GM23338 (cell line): ENCODE measurements around the gene SIRPB2. TPM values are rescaled to one million over a fixed set of nuclear protein-coding genes. Genes with fewer than 3 reads are reported as not detected.

Experiments
- ATAC-seq: fragments of 200-7000 bp; cut with Tn5 transposase; 3 replicates; pipeline ENCODE4 v1.9.1; 2020
- DNase-seq: peaks from one replicate; pipeline ENCODE4 v3.0.0-alpha.2; 2015; ENCODE audit warnings: low spot score
- H2AFZ ChIP-seq: fragments of 200-600 bp; sonication (generic); 2 replicates; pipeline ENCODE4 v1.8.0; 2016; ENCODE audit warnings: antibody characterized with exemption, mild to moderate bottlenecking, moderate library complexity
- H3F3A ChIP-seq: fragments of 200-600 bp; sonication (generic); replicated peaks from 2 replicates; pipeline ENCODE4 v1.8.0; 2017; ENCODE audit warnings: antibody characterized with exemption, mixed run types, low read depth
- H3K27ac ChIP-seq: fragments of 200-600 bp; sonication (generic); 2 replicates; pipeline ENCODE4 v1.6.1; 2016; ENCODE audit warnings: low read depth
- H3K27me3 ChIP-seq: fragments of 200-600 bp; sonication (generic); 2 replicates; pipeline ENCODE4 v1.8.0; 2016; ENCODE audit warnings: mild to moderate bottlenecking, mixed run types, moderate library complexity; ENCODE audit not compliant: insufficient read depth
- H3K36me3 ChIP-seq: fragments of 200-600 bp; sonication (generic); 2 replicates; pipeline ENCODE4 v1.8.0; 2016; ENCODE audit warnings: mild to moderate bottlenecking; ENCODE audit not compliant: insufficient read depth
- H3K4me1 ChIP-seq: fragments of 200-600 bp; sonication (generic); 2 replicates; pipeline ENCODE4 v1.8.0; 2016; ENCODE audit warnings: mild to moderate bottlenecking, moderate library complexity; ENCODE audit not compliant: insufficient read depth
- H3K4me2 ChIP-seq: fragments of 200-600 bp; sonication (generic); 2 replicates; pipeline ENCODE4 v1.7.1; 2017; ENCODE audit warnings: mixed run types
- H3K4me3 ChIP-seq: fragments of 200-600 bp; sonication (generic); 2 replicates; pipeline ENCODE4 v1.6.1; 2016; ENCODE audit warnings: mixed run types
- H3K79me2 ChIP-seq: fragments of 200-600 bp; sonication (generic); replicated peaks from 2 replicates; pipeline ENCODE4 v1.8.0; 2017; ENCODE audit warnings: mild to moderate bottlenecking; ENCODE audit not compliant: insufficient read depth
- H3K9me2 ChIP-seq: fragments of 200-600 bp; sonication (generic); 2 replicates; pipeline ENCODE4 v1.8.0; 2017; ENCODE audit not compliant: insufficient read depth
- H4K20me1 ChIP-seq: fragments of 200-600 bp; sonication (generic); replicated peaks from 2 replicates; pipeline ENCODE4 v1.8.0; 2017; ENCODE audit warnings: mild to moderate bottlenecking; ENCODE audit not compliant: insufficient read depth
- H3K27ac Mint-ChIP-seq: 2 replicates; pipeline ENCODE4 v1.8.0; 2020; ENCODE audit warnings: inconsistent platforms, mild to moderate bottlenecking, moderate library complexity, mixed read lengths
- H3K27me3 Mint-ChIP-seq: 3 replicates; pipeline ENCODE4 v1.8.0; 2022; ENCODE audit warnings: low read depth, mild to moderate bottlenecking, moderate library complexity, mixed read lengths, inconsistent platforms; ENCODE audit not compliant: insufficient read depth, poor library complexity
- H3K36me3 Mint-ChIP-seq: 3 replicates; pipeline ENCODE4 v1.8.0; 2021; ENCODE audit warnings: low read depth, mild to moderate bottlenecking, inconsistent platforms, moderate library complexity, mixed read lengths
- H3K4me1 Mint-ChIP-seq: 3 replicates; pipeline ENCODE4 v1.8.0; 2020; ENCODE audit warnings: mild to moderate bottlenecking, inconsistent platforms, mixed read lengths
- H3K4me3 Mint-ChIP-seq: 3 replicates; pipeline ENCODE4 v1.8.0; 2021; ENCODE audit warnings: moderate library complexity, mild to moderate bottlenecking, inconsistent platforms, mixed read lengths
- H3K9me3 Mint-ChIP-seq: 3 replicates; pipeline ENCODE4 v1.8.0; 2020; ENCODE audit warnings: moderate library complexity, mild to moderate bottlenecking, inconsistent platforms, mixed read lengths
- CREB1 ChIP-seq: fragments of 250-450 bp; sonication (Bioruptor Pico); IDR thresholded peaks from 2 replicates; pipeline ENCODE4 v1.5.0; 2020; ENCODE audit warnings: low read depth, mild to moderate bottlenecking, moderate library complexity
- EZH2 ChIP-seq: fragments of 200-600 bp; sonication (generic); IDR thresholded peaks from one replicate; pipeline ENCODE4 v1.8.0; 2017; ENCODE audit warnings: antibody characterized with exemption, mild to moderate bottlenecking, low read depth; ENCODE audit not compliant: unreplicated experiment
- JUNB ChIP-seq: IDR thresholded peaks from one replicate; pipeline ENCODE4 v1.6.1; 2016; ENCODE audit warnings: antibody characterized with exemption; ENCODE audit not compliant: unreplicated experiment
- POLR2AphosphoS5 ChIP-seq: IDR thresholded peaks from 2 replicates; pipeline ENCODE4 v1.6.1; 2016; ENCODE audit warnings: antibody characterized with exemption, low read depth
- STAT1 ChIP-seq: IDR thresholded peaks from one replicate; pipeline ENCODE4 v1.6.1; 2016; ENCODE audit warnings: antibody characterized with exemption; ENCODE audit not compliant: unreplicated experiment
- ZNF114 ChIP-seq: fragments of 250-450 bp; sonication (Bioruptor Pico); IDR thresholded peaks from 2 replicates; pipeline ENCODE4 v1.5.0; 2020; ENCODE audit warnings: mild to moderate bottlenecking, moderate library complexity
- ZNF331 ChIP-seq: fragments of 250-450 bp; sonication (Bioruptor Pico); IDR thresholded peaks from 2 replicates; pipeline ENCODE4 v1.5.0; 2020; ENCODE audit warnings: low read depth, mild to moderate bottlenecking, moderate library complexity
- polyA plus RNA-seq: library from polyadenylated mRNA; unstranded; fragments of >200 nt; fragmentation: Nextera tagmentation; extraction: Ambion mirVana; gene quantifications from 2 replicates; pipeline ENCODE4 v1.2.1, GENCODE V29; 2016
- total RNA-seq: library from RNA; depleted of rRNA; stranded (reverse); fragments of >200 nt; shearing (Covaris generic); gene quantifications from 2 replicates; pipeline ENCODE4 v1.2.3, GENCODE V29; 2014
- TF ChIP-seq, protein P1 (sequence below), 2 experiments: fragments of 200-600 bp in 1 of 2; sonication (generic) in 1 of 2; conservative IDR thresholded peaks; 2 replicates each; pipeline versions ENCODE4 v1.5.1 to v1.6.1; 2016 to 2017; ENCODE audit warnings: antibody characterized with exemption in 2 of 2, low read depth in 2 of 2, mild to moderate bottlenecking in 2 of 2, moderate library complexity in 1 of 2
- TF ChIP-seq, protein P2 (sequence below): IDR thresholded peaks from 2 replicates; pipeline ENCODE4 v1.6.1; 2016; ENCODE audit warnings: antibody characterized with exemption
- TF ChIP-seq, protein P3 (sequence below): IDR thresholded peaks from one replicate; pipeline ENCODE4 v1.6.1; 2018; ENCODE audit warnings: antibody characterized with exemption; ENCODE audit not compliant: unreplicated experiment
- TF ChIP-seq, protein P4 (sequence below): fragments of 250-450 bp; sonication (Bioruptor Pico); IDR thresholded peaks from 2 replicates; pipeline ENCODE4 v1.5.0; 2020; ENCODE audit warnings: mild to moderate bottlenecking, moderate library complexity

The SIRPB2 gene
- total and polyA plus RNA-seq, 2 experiments from 2014 or later: 0.29 TPM; not detected in 1

DNA sequence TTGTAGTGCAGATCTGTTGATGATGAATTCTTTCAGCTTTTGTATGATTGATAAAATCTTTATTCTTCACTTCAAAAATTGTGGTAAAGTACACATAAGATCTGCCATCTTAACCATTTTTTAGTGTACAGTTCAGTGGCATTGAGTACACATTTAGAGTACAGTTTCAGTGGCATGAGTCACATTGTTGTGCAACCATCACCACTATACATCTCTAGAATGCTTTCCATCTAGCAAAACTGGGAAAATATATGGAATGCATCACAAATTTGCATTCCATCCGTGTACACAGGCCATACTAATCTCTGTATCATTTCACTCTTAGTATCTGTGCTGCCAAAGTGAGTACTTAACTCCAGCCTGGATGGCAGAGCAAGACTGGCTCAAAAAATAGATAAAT, 37.6 kb upstream of the SIRPB2 start (continued):
- TF ChIP-seq, protein P1, sequence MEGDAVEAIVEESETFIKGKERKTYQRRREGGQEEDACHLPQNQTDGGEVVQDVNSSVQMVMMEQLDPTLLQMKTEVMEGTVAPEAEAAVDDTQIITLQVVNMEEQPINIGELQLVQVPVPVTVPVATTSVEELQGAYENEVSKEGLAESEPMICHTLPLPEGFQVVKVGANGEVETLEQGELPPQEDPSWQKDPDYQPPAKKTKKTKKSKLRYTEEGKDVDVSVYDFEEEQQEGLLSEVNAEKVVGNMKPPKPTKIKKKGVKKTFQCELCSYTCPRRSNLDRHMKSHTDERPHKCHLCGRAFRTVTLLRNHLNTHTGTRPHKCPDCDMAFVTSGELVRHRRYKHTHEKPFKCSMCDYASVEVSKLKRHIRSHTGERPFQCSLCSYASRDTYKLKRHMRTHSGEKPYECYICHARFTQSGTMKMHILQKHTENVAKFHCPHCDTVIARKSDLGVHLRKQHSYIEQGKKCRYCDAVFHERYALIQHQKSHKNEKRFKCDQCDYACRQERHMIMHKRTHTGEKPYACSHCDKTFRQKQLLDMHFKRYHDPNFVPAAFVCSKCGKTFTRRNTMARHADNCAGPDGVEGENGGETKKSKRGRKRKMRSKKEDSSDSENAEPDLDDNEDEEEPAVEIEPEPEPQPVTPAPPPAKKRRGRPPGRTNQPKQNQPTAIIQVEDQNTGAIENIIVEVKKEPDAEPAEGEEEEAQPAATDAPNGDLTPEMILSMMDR (conservative IDR thresholded peaks at IDR 0.05; ENCODE audit: low read depth in 2 of 2): no peak
- TF ChIP-seq POLR2AphosphoS5 (no peak), EZH2 (no peak), ZNF114 (CRISPR knock-in tag) (no peak), ZNF331 (no peak)

DNA sequence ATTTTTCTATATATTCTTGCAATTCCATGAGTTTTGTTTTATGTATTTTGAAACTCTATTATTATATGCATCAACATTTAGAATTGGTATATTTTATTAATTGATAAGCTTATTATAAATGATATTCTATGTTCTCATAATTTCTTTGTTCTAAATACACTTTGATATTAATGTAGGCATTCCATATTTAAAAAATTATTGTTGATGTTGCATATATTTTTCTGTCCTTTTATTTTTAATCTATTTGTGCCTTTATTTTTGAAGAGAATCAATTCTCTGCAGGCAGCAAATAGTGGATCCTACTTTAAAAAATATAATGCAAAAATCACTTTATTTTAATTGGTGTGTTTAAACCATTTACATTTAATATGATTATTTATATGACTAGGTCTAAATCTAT, 36.7 kb upstream of the SIRPB2 start:
- H3K36me3 Mint-ChIP-seq: no peaks in the 10 kb centered on the region
- H3K27me3 Mint-ChIP-seq: no peaks in the 10 kb centered on the region
- H3F3A ChIP-seq: no peaks in the 10 kb centered on the region
- H3K27ac ChIP-seq: no peak overlapping the region
- H3K36me3 ChIP-seq: no peaks in the 10 kb centered on the region
- no peaks in the 10 kb centered on the region for H4K20me1 ChIP-seq
- no peak overlapping the region for H3K4me3 Mint-ChIP-seq
- H3K27ac Mint-ChIP-seq: no peak overlapping the region
- no peak overlapping the region for H3K4me3 ChIP-seq
- no peaks in the 10 kb centered on the region for H3K79me2 ChIP-seq
- no peaks in the 10 kb centered on the region for H3K27me3 ChIP-seq
- no peak for ATAC-seq
- H3K4me1 ChIP-seq: no peaks in the 10 kb centered on the region
- no peak overlapping the region for H2AFZ ChIP-seq
- H3K4me2 ChIP-seq: no peak overlapping the region
- H3K9me2 ChIP-seq: no peaks in the 10 kb centered on the region
- no peaks in the 10 kb centered on the region for H3K4me1 Mint-ChIP-seq
- H3K9me3 Mint-ChIP-seq: no peaks in the 10 kb centered on the region
- DNase-seq: no peak
- TF ChIP-seq, protein P2, sequence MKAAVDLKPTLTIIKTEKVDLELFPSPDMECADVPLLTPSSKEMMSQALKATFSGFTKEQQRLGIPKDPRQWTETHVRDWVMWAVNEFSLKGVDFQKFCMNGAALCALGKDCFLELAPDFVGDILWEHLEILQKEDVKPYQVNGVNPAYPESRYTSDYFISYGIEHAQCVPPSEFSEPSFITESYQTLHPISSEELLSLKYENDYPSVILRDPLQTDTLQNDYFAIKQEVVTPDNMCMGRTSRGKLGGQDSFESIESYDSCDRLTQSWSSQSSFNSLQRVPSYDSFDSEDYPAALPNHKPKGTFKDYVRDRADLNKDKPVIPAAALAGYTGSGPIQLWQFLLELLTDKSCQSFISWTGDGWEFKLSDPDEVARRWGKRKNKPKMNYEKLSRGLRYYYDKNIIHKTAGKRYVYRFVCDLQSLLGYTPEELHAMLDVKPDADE: no peak
- no peak for TF ChIP-seq JUNB
- TF ChIP-seq, protein P3, sequence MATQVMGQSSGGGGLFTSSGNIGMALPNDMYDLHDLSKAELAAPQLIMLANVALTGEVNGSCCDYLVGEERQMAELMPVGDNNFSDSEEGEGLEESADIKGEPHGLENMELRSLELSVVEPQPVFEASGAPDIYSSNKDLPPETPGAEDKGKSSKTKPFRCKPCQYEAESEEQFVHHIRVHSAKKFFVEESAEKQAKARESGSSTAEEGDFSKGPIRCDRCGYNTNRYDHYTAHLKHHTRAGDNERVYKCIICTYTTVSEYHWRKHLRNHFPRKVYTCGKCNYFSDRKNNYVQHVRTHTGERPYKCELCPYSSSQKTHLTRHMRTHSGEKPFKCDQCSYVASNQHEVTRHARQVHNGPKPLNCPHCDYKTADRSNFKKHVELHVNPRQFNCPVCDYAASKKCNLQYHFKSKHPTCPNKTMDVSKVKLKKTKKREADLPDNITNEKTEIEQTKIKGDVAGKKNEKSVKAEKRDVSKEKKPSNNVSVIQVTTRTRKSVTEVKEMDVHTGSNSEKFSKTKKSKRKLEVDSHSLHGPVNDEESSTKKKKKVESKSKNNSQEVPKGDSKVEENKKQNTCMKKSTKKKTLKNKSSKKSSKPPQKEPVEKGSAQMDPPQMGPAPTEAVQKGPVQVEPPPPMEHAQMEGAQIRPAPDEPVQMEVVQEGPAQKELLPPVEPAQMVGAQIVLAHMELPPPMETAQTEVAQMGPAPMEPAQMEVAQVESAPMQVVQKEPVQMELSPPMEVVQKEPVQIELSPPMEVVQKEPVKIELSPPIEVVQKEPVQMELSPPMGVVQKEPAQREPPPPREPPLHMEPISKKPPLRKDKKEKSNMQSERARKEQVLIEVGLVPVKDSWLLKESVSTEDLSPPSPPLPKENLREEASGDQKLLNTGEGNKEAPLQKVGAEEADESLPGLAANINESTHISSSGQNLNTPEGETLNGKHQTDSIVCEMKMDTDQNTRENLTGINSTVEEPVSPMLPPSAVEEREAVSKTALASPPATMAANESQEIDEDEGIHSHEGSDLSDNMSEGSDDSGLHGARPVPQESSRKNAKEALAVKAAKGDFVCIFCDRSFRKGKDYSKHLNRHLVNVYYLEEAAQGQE: no peak
- TF ChIP-seq, protein P1 (conservative IDR thresholded peaks at IDR 0.05; ENCODE audit: low read depth in 2 of 2): no peak
- TF ChIP-seq CREB1 (CRISPR knock-in tag): no peak
- TF ChIP-seq, protein P4, sequence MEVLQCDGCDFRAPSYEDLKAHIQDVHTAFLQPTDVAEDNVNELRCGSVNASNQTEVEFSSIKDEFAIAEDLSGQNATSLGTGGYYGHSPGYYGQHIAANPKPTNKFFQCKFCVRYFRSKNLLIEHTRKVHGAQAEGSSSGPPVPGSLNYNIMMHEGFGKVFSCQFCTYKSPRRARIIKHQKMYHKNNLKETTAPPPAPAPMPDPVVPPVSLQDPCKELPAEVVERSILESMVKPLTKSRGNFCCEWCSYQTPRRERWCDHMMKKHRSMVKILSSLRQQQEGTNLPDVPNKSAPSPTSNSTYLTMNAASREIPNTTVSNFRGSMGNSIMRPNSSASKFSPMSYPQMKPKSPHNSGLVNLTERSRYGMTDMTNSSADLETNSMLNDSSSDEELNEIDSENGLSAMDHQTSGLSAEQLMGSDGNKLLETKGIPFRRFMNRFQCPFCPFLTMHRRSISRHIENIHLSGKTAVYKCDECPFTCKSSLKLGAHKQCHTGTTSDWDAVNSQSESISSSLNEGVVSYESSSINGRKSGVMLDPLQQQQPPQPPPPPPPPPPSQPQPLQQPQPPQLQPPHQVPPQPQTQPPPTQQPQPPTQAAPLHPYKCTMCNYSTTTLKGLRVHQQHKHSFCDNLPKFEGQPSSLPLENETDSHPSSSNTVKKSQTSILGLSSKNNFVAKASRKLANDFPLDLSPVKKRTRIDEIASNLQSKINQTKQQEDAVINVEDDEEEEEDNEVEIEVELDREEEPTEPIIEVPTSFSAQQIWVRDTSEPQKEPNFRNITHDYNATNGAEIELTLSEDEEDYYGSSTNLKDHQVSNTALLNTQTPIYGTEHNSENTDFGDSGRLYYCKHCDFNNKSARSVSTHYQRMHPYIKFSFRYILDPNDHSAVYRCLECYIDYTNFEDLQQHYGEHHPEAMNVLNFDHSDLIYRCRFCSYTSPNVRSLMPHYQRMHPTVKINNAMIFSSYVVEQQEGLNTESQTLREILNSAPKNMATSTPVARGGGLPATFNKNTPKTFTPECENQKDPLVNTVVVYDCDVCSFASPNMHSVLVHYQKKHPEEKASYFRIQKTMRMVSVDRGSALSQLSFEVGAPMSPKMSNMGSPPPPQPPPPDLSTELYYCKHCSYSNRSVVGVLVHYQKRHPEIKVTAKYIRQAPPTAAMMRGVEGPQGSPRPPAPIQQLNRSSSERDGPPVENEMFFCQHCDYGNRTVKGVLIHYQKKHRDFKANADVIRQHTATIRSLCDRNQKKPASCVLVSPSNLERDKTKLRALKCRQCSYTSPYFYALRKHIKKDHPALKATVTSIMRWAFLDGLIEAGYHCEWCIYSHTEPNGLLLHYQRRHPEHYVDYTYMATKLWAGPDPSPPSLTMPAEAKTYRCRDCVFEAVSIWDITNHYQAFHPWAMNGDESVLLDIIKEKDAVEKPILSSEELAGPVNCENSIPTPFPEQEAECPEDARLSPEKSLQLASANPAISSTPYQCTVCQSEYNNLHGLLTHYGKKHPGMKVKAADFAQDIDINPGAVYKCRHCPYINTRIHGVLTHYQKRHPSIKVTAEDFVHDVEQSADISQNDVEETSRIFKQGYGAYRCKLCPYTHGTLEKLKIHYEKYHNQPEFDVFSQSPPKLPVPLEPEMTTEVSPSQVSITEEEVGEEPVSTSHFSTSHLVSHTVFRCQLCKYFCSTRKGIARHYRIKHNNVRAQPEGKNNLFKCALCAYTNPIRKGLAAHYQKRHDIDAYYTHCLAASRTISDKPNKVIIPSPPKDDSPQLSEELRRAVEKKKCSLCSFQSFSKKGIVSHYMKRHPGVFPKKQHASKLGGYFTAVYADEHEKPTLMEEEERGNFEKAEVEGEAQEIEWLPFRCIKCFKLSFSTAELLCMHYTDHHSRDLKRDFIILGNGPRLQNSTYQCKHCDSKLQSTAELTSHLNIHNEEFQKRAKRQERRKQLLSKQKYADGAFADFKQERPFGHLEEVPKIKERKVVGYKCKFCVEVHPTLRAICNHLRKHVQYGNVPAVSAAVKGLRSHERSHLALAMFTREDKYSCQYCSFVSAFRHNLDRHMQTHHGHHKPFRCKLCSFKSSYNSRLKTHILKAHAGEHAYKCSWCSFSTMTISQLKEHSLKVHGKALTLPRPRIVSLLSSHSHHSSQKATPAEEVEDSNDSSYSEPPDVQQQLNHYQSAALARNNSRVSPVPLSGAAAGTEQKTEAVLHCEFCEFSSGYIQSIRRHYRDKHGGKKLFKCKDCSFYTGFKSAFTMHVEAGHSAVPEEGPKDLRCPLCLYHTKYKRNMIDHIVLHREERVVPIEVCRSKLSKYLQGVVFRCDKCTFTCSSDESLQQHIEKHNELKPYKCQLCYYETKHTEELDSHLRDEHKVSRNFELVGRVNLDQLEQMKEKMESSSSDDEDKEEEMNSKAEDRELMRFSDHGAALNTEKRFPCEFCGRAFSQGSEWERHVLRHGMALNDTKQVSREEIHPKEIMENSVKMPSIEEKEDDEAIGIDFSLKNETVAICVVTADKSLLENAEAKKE (CRISPR knock-in tag): no peak
- no peak for TF ChIP-seq STAT1
- TF ChIP-seq ZNF114 (CRISPR knock-in tag): no peak
- no peak for TF ChIP-seq EZH2
